Right forelimb (tissue), 1 donor: ENCODE data around the gene TPH1.

Experiments
- DNase-seq: peaks from one replicate; pipeline ENCODE4 v3.0.0-alpha.2; 2018

TPH1 gene

GRCh38 chr11:18046116-18046777 is at the start of gene TPH1:
Gene TPH1, minus strand, starts transcription at chr11:18046269. Its CDS starts 5,507 bp downstream, at chr11:18040762.
- peak; percentile 46 for DNase-seq

- DNase-seq: no peak
Measured at GRCh38 chr11:18093959-18094358, 47.9 kb upstream of the TPH1 start.

GRCh38 chr11:18091731-18092130 is 45.7 kb upstream of the TPH1 start:
- DNase-seq: no peak

- no peak for DNase-seq
Measured at GRCh38 chr11:18088966-18089365, 42.9 kb upstream of the TPH1 start.

GRCh38 chr11:18088366-18088765 is 42.3 kb upstream of the TPH1 start:
- no peak for DNase-seq

- no peak for DNase-seq
Measured at GRCh38 chr11:18081551-18081950, 35.5 kb upstream of the TPH1 start.

GRCh38 chr11:18080451-18080850 is 34.4 kb upstream of the TPH1 start:
- no peak for DNase-seq

- no peak for DNase-seq
Measured at GRCh38 chr11:18078909-18079308, 32.8 kb upstream of the TPH1 start.

GRCh38 chr11:18075444-18075843 is 29.4 kb upstream of the TPH1 start:
- no peak for DNase-seq

GRCh38 chr11:18071098-18071705 is 25.1 kb upstream of the TPH1 start:
- DNase-seq: no peak

GRCh38 chr11:18067372-18067771 is 21.3 kb upstream of the TPH1 start:
- no peak for DNase-seq

- DNase-seq: no peak
Measured at GRCh38 chr11:18066626-18067025, 20.6 kb upstream of the TPH1 start.

- DNase-seq: no peak
Measured at GRCh38 chr11:18065572-18065971, 19.5 kb upstream of the TPH1 start.

GRCh38 chr11:18064450-18065054 is 18.5 kb upstream of the TPH1 start:
- no peak for DNase-seq

GRCh38 chr11:18063862-18064434 is 17.9 kb upstream of the TPH1 start:
- no peak for DNase-seq

GRCh38 chr11:18063125-18063524 is 17.1 kb upstream of the TPH1 start:
- no peak for DNase-seq

GRCh38 chr11:18061351-18061750 is 15.3 kb upstream of the TPH1 start:
- no peak for DNase-seq

GRCh38 chr11:18056561-18057181 is 10.6 kb upstream of the TPH1 start:
- no peak for DNase-seq

- DNase-seq: no peak
Measured at GRCh38 chr11:18054511-18055103, 8.5 kb upstream of the TPH1 start.

- DNase-seq: no peak
Measured at GRCh38 chr11:18050848-18051247, 4.8 kb upstream of the TPH1 start.

GRCh38 chr11:18036456-18036855 is 9.6 kb downstream of the TPH1 start:
- no peak for DNase-seq

- no peak for DNase-seq
Measured at GRCh38 chr11:18027475-18027874, 18.6 kb downstream of the TPH1 start.

GRCh38 chr11:18022419-18022818 is 23.6 kb downstream of the TPH1 start:
- DNase-seq: no peak
